IPS-18a (cell line): ENCODE data around the gene PTPRM.

Experiments
- H3K27ac ChIP-seq: one replicate; pipeline ENCODE4 v1.5.1; 2013; ENCODE audit warnings: low read length
- H3K27me3 ChIP-seq: one replicate; pipeline ENCODE4 v1.6.1; 2013; ENCODE audit warnings: mild to moderate bottlenecking, low read length; ENCODE audit not compliant: control insufficient read depth, insufficient read depth
- H3K36me3 ChIP-seq: one replicate; pipeline ENCODE4 v1.6.1; 2013; ENCODE audit warnings: low read depth, low read length; ENCODE audit not compliant: control insufficient read depth
- H3K4me1 ChIP-seq: one replicate; pipeline ENCODE4 v1.6.1; 2013; ENCODE audit warnings: low read depth, low read length; ENCODE audit not compliant: control insufficient read depth
- H3K4me3 ChIP-seq: one replicate; pipeline ENCODE4 v1.5.1; 2013; ENCODE audit warnings: low read length
- H3K9ac ChIP-seq: one replicate; pipeline ENCODE4 v1.6.1; 2013; ENCODE audit warnings: mild to moderate bottlenecking, low read length, moderate library complexity
- H3K9me3 ChIP-seq: one replicate; pipeline ENCODE4 v1.6.1; 2013; ENCODE audit warnings: low read depth, low read length; ENCODE audit not compliant: control insufficient read depth

Gene PTPRM

GRCh38 chr18:8247700-8248099, 680.6 kb downstream of the PTPRM start:
- Histone ChIP-seq H3K36me3 (no peaks in the 10 kb centered on the region), H3K4me3 (no peak overlapping the region), H3K9ac (no peak overlapping the region), H3K27me3 (no peaks in the 10 kb centered on the region), H3K4me1 (peaks cover 41% of the 10 kb centered on the region), H3K9me3 (no peaks in the 10 kb centered on the region), H3K27ac (no peak overlapping the region)

- Histone ChIP-seq H3K9ac (no peak overlapping the region), H3K36me3 (no peaks in the 10 kb centered on the region), H3K27ac (no peak overlapping the region), H3K4me3 (no peak overlapping the region), H3K27me3 (no peaks in the 10 kb centered on the region), H3K9me3 (no peaks in the 10 kb centered on the region), H3K4me1 (peaks cover 48% of the 10 kb centered on the region)
Measured at GRCh38 chr18:8248576-8248975, 681.5 kb downstream of the PTPRM start.

DNA sequence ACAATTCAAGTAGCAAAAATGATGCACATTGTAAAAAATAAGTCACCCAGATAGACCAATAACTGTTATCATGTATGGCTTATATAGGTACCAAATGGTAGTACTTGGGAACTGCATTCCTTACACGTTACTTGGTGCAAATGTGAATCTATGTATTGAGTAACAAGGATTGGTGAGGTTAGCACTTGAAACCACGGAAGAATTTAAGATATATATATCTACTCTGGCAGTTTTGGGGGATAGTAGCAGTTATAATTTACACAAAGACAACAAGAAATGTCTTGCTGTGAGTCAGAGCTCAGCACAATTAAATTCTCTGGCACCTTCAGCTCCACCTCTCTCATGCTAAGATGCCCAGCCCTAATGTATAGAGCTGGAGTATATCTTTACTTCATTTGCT, 682.7 kb downstream of the PTPRM start:
- Histone ChIP-seq H3K4me3 (no peak overlapping the region), H3K36me3 (no peaks in the 10 kb centered on the region), H3K9ac (no peak overlapping the region), H3K27me3 (no peaks in the 10 kb centered on the region), H3K27ac (no peak overlapping the region), H3K4me1 (peaks cover 48% of the 10 kb centered on the region), H3K9me3 (no peaks in the 10 kb centered on the region)

DNA sequence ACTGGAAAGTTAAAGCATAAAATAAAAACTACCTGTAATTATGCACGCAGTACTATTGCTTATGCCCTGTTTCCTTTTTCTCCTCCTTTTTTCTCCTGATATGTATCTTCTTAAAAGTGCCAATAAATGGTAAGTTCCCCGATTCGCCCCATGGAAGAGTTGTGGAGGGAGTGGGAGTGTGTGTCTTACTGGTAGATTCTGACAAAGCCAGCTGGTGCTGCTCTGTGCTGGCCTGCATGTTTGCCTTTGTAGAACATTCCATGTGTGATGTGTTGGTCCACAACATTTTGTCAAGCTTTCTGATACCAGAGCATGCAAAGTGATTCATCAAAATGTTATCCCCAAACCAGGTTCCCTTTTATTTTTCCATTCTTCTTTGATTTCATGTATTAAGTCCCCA, 685.3 kb downstream of the PTPRM start:
- no peaks in the 10 kb centered on the region for H3K36me3 ChIP-seq

DNA sequence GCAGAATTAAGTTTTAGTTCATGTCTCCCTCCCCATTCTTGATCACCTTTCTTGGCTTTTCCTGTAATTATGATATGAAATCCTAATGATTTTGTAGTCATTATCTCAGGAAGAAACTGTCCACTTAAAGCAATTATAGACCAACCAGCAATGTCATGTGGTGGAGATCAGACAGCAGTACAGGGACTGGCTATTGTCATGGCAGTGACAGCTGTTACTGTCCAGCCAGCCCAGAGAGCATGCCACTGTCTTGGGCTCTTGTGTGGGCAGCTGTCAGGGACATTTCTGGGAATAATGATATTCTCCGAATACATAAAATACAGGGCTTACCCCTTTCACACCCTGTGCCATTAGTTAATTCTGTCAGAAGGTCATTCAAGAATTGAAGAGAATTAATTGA, 686.8 kb downstream of the PTPRM start:
- H3K9ac ChIP-seq = no peak overlapping the region
- no peak overlapping the region for H3K4me3 ChIP-seq
- H3K36me3 ChIP-seq = no peaks in the 10 kb centered on the region
- no peak overlapping the region for H3K27ac ChIP-seq
- H3K9me3 ChIP-seq = no peaks in the 10 kb centered on the region
- no peaks in the 10 kb centered on the region for H3K27me3 ChIP-seq
- peaks cover 33% of the 10 kb centered on the region for H3K4me1 ChIP-seq

More for the DNA sequence above, 685.3 kb downstream of the PTPRM start:
- H3K27me3 ChIP-seq = no peaks in the 10 kb centered on the region
- H3K9me3 ChIP-seq = no peaks in the 10 kb centered on the region
- H3K4me1 ChIP-seq = peaks cover 48% of the 10 kb centered on the region
- H3K27ac ChIP-seq = no peak overlapping the region
- H3K4me3 ChIP-seq = no peak overlapping the region
- no peak overlapping the region for H3K9ac ChIP-seq

DNA sequence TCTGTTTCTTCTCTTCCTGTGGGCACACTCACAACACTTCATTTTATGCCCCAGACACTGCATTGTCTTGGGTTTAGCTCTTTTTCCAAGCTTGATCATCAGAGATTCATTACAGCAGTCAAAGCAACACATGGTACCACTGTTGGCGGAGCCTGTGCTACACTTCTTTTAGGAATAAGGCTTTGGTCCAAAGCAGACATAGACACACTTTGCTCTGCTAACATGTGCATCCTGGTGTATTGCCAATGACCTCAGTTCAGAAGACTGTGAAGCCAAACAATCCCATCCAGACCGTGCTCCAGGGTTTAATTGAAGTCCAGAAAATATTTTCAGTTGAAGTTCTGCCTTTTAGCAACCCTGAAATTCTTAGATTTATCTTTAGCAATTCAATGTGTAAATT, 687.5 kb downstream of the PTPRM start:
- Histone ChIP-seq H3K9me3 (no peaks in the 10 kb centered on the region), H3K36me3 (no peaks in the 10 kb centered on the region), H3K4me1 (peaks cover 26% of the 10 kb centered on the region), H3K9ac (no peak overlapping the region), H3K27me3 (no peaks in the 10 kb centered on the region), H3K27ac (no peak overlapping the region), H3K4me3 (no peak overlapping the region)

DNA sequence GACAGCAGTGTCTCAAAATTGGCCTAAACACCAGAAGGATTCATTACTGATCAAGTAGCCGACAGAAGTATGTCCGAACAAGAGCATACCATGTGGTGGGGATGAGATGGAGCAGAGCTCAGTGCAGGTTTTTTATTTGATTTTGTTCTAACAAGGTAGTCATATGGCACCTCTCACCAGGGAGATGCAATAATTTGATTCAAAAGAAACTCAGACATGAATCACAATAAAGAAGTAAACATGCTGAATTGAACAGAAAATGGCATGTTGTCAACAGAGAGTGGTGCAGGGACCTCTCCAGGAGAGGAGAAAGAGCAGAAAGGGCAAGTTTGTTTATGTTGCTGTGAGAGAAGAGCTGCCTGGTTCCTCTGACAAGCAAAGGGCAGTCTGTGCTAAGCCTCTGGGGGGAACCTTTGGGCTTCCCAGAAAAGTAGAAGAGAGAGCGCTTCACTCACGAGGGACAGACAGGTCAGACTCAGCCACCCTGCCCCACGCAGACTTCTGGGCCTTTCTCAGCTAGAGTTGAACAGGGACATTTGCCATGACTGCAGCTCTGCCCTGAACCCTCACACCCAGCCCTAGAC, 690.8 kb downstream of the PTPRM start:
- Histone ChIP-seq H3K27me3 (no peaks in the 10 kb centered on the region), H3K36me3 (no peaks in the 10 kb centered on the region), H3K9me3 (no peaks in the 10 kb centered on the region), H3K9ac (no peak overlapping the region), H3K4me1 (peaks cover 12% of the 10 kb centered on the region), H3K4me3 (no peak overlapping the region), H3K27ac (no peak overlapping the region)

- Histone ChIP-seq H3K4me1 (peaks cover 9% of the 10 kb centered on the region), H3K27ac (no peak overlapping the region), H3K9ac (no peak overlapping the region), H3K36me3 (no peaks in the 10 kb centered on the region), H3K4me3 (no peak overlapping the region), H3K9me3 (no peaks in the 10 kb centered on the region), H3K27me3 (no peaks in the 10 kb centered on the region)
Measured at GRCh38 chr18:8260319-8260718, 693.2 kb downstream of the PTPRM start.

DNA sequence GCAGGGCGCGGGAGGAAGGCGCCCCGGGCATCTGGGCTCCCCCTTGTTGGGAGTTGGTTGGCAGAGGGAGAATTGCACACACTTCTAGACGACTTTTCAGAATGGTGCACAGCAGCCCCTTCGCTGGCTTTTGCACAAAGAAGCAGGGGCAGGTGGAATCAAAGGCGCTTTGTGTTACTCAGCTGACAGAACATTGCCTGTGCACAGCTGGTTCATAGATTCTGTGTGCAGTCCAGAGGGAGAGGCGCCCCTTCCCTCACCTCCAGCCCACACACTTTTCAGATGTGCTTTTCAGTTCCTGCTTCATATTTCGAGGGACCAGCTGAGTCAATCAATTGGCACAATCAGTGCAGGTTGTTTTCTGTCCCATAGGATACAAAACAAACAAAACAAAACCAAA, 693.7 kb downstream of the PTPRM start:
- Histone ChIP-seq H3K9me3 (no peaks in the 10 kb centered on the region), H3K4me3 (no peak overlapping the region), H3K9ac (no peak overlapping the region), H3K27me3 (no peaks in the 10 kb centered on the region), H3K4me1 (peaks cover 9% of the 10 kb centered on the region), H3K36me3 (no peaks in the 10 kb centered on the region), H3K27ac (no peak overlapping the region)

DNA sequence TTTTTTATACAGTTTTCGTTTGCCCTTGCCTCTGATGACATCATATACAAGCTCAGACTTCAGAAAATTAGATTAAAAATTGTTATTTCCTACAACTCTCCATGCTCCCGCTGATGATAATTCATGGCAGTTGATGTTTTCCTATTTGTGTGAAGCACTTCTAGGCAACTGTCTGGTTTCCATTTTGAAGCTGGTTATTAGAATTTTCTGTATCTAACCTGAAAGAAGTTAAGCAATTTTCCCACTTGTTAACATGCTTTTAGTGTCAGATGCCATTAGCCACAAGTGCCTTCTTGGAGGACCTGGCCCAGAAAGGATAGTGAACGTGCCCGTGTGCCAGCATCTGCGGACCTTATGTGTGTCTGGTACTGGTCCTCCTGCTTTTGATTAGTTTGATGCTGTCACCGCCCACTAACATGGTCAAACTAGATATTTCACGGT, 694.6 kb downstream of the PTPRM start:
- Histone ChIP-seq H3K27me3 (no peaks in the 10 kb centered on the region), H3K36me3 (no peaks in the 10 kb centered on the region), H3K4me3 (no peak overlapping the region), H3K9ac (no peak overlapping the region), H3K4me1 (peaks cover 9% of the 10 kb centered on the region), H3K9me3 (no peaks in the 10 kb centered on the region), H3K27ac (no peak overlapping the region)

DNA sequence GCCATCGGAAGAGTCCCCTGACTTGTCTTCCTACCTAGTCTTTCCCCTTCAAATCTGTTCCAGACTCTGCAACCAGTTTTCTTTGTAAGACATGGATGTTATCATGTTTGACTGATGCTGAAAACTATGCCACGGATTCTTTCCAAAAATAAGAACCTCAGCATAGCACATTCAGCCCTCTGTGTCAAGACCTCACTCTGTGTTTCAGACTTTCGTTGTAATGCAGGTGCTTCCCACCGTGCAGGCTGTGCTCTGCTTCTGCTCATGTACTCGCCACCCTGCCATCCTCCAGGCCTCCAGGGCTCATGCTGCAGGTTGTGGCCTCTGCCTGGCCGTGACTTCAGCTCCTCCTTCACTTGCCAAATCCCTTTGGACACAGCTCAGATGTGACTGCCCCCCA, 695.1 kb downstream of the PTPRM start:
- Histone ChIP-seq H3K9ac (no peak overlapping the region), H3K36me3 (no peaks in the 10 kb centered on the region), H3K4me1 (peaks cover 9% of the 10 kb centered on the region), H3K27me3 (no peaks in the 10 kb centered on the region), H3K27ac (no peak overlapping the region), H3K4me3 (no peak overlapping the region), H3K9me3 (no peaks in the 10 kb centered on the region)

- no peak overlapping the region for H3K4me3 ChIP-seq
- H3K27ac ChIP-seq = no peak overlapping the region
- no peak overlapping the region for H3K9ac ChIP-seq
- H3K4me1 ChIP-seq = peaks cover 9% of the 10 kb centered on the region
- H3K27me3 ChIP-seq = no peaks in the 10 kb centered on the region
- H3K9me3 ChIP-seq = no peaks in the 10 kb centered on the region
- H3K36me3 ChIP-seq = no peaks in the 10 kb centered on the region
Measured at GRCh38 chr18:8264116-8264515, 697.0 kb downstream of the PTPRM start.
